Choroid plexus epithelial cell (primary cell): ENCODE data around the gene PRAC2.

Source experiments
- DNase-seq: peaks from one replicate; pipeline ENCODE4 v3.0.0-alpha.2; 2010; ENCODE audit warnings: low read depth
- H3K4me3 ChIP-seq: 2 replicates; pipeline ENCODE4 v1.5.1; 2011; ENCODE audit warnings: low read depth, mild to moderate bottlenecking, control low read depth, low read length, moderate library complexity
- TF ChIP-seq, protein P1 (sequence below): conservative IDR thresholded peaks from 2 replicates; pipeline ENCODE4 v1.5.1; 2011; ENCODE audit warnings: low read depth, mild to moderate bottlenecking, control low read depth, inconsistent platforms, low read length, moderate library complexity

Gene PRAC2

GRCh38 chr17:48738803-48739526 is 16.0 kb downstream of the PRAC2 start:
- TF ChIP-seq, protein P1, sequence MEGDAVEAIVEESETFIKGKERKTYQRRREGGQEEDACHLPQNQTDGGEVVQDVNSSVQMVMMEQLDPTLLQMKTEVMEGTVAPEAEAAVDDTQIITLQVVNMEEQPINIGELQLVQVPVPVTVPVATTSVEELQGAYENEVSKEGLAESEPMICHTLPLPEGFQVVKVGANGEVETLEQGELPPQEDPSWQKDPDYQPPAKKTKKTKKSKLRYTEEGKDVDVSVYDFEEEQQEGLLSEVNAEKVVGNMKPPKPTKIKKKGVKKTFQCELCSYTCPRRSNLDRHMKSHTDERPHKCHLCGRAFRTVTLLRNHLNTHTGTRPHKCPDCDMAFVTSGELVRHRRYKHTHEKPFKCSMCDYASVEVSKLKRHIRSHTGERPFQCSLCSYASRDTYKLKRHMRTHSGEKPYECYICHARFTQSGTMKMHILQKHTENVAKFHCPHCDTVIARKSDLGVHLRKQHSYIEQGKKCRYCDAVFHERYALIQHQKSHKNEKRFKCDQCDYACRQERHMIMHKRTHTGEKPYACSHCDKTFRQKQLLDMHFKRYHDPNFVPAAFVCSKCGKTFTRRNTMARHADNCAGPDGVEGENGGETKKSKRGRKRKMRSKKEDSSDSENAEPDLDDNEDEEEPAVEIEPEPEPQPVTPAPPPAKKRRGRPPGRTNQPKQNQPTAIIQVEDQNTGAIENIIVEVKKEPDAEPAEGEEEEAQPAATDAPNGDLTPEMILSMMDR, result no peak
- H3K4me3 ChIP-seq, result no peak overlapping the region
- DNase-seq, result no peak

DNA sequence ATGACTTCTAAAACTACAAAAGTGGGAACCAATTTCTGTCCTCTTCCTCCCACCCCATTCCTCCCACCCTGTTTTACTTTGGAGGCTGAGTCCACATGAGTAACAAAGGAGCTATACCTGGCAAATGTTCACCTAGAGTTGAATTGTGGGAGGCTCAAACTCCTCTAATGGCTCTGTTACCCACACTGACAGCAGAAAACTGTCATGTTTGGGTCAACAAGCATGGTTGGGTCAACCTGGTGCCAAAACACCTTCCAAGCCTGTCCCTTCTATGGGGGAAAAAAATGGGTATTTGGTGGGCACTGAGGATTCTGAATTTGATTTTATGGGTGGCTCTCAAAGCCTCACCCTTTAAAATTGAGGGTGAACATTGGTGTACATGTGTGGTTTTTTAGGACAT is 17.6 kb downstream of the PRAC2 start:
- H3K4me3 ChIP-seq, result no peak overlapping the region
- TF ChIP-seq, protein P1, result no peak
- no peak for DNase-seq

- no peak for DNase-seq
- H3K4me3 ChIP-seq, result no peak overlapping the region
- TF ChIP-seq, protein P1, result no peak
Observed at GRCh38 chr17:48745381-48746275, 22.6 kb downstream of the PRAC2 start.

DNA sequence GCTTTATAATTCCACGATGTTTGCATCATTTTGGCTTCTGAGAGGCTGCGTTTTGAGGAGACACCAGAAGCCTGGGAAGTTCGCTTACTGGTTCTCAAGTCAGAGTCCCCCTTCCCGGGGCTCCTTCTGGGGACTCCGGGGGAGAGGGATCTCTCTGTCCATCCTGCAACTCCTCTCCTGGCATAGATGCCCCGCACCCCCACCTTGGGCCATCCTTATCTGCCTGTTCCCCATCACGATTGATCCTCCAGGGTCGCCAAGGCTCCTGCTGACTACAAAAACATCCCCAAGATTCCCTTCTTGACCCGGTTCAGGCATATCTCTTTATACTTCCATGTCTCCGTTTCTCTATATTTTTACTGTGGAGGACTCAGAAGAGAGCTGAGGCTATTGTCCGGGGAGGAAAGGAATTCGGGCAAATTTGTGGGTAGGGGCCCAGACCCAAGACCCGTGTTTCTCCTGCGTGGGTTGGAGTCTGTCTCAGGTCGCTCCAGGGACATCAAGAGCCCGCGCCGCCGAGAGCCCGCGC is 24.0 kb downstream of the PRAC2 start:
- H3K4me3 ChIP-seq, result no peak overlapping the region
- DNase-seq, result no peak
- TF ChIP-seq, protein P1, result no peak

- no peak overlapping the region for H3K4me3 ChIP-seq
- no peak for DNase-seq
- TF ChIP-seq, protein P1, result no peak
Observed at GRCh38 chr17:48747445-48748363, 24.7 kb downstream of the PRAC2 start.
